GM21528 (cell line): ENCODE results near the gene PRPF39.
"Not testable (repeated sequence)": the region's sequence is repeated elsewhere in the genome, so short reads cannot be mapped to it uniquely, and the experiment has no call there.

Experiments
- ATAC-seq: cut with Tn5 transposase; IDR thresholded peaks from one replicate; pipeline ENCODE4 v1.9.1; 2021; ENCODE audit warnings: mild to moderate bottlenecking, moderate library complexity; ENCODE audit not compliant: unreplicated experiment, low FRiP score

Gene PRPF39

GRCh38 chr14:45083976-45084722 is at the start of gene PRPF39:
Gene PRPF39 (plus strand): TSS chr14:45084116. CDS start chr14:45095240, 11,124 bp downstream.
- ATAC-seq, result peak; percentile 95

GRCh38 chr14:45034730-45035129 is 49.2 kb upstream of the PRPF39 start:
- ATAC-seq, result no peak

- no peak for ATAC-seq
These were observed 45.7 kb upstream of the PRPF39 start for GRCh38 chr14:45038256-45038655.

- ATAC-seq, result no peak
These were observed 45.1 kb upstream of the PRPF39 start for GRCh38 chr14:45038865-45039264.

- ATAC-seq, result no peak
These were observed 44.5 kb upstream of the PRPF39 start for GRCh38 chr14:45039390-45039789.

- ATAC-seq, result no peak
These were observed 42.3 kb upstream of the PRPF39 start for GRCh38 chr14:45041641-45042040.

GRCh38 chr14:45044638-45045037 is 39.3 kb upstream of the PRPF39 start:
- ATAC-seq, result no peak

- ATAC-seq, result no peak
These were observed 35.5 kb upstream of the PRPF39 start for GRCh38 chr14:45048385-45048784.

GRCh38 chr14:45051180-45051579 is 32.7 kb upstream of the PRPF39 start:
- ATAC-seq, result no peak

- ATAC-seq, result no peak
These were observed 32.0 kb upstream of the PRPF39 start for GRCh38 chr14:45051896-45052295.

GRCh38 chr14:45057349-45057748 is 26.6 kb upstream of the PRPF39 start:
- no peak for ATAC-seq

GRCh38 chr14:45057881-45058364 is 26.0 kb upstream of the PRPF39 start:
- ATAC-seq, result no peak

- no peak for ATAC-seq
These were observed 23.4 kb upstream of the PRPF39 start for GRCh38 chr14:45060551-45060950.

GRCh38 chr14:45065540-45065939 is 18.4 kb upstream of the PRPF39 start:
- ATAC-seq, result no peak

- no peak for ATAC-seq
These were observed 18.0 kb upstream of the PRPF39 start for GRCh38 chr14:45065956-45066355.

GRCh38 chr14:45066667-45067066 is 17.2 kb upstream of the PRPF39 start:
- no peak for ATAC-seq

- no peak for ATAC-seq
These were observed 15.5 kb upstream of the PRPF39 start for GRCh38 chr14:45068396-45068795.

- no peak for ATAC-seq
These were observed 13.7 kb upstream of the PRPF39 start for GRCh38 chr14:45070215-45070614.

- no peak for ATAC-seq
These were observed 11.8 kb upstream of the PRPF39 start for GRCh38 chr14:45072126-45072525.

GRCh38 chr14:45073231-45073879 is 10.6 kb upstream of the PRPF39 start:
- ATAC-seq, result no peak

GRCh38 chr14:45078323-45078722 is 5.6 kb upstream of the PRPF39 start:
- ATAC-seq, result no peak

GRCh38 chr14:45080416-45080968 is 3.4 kb upstream of the PRPF39 start:
- not testable (repeated sequence) for ATAC-seq
